Right renal pelvis (tissue), 4 donors: ENCODE measurements around the gene GGTLC2. TPM values are rescaled to one million over a fixed set of nuclear protein-coding genes. Genes with fewer than 3 reads are reported as not detected.
"Not testable (repeated sequence)": the region's sequence is repeated elsewhere in the genome, so short reads cannot be mapped to it uniquely, and the experiment has no call there.

Experiments used
- DNase-seq, 4 donors: peaks; one replicate each; pipeline ENCODE4 v3.0.0-alpha.2; 2013; ENCODE audit warnings: low read depth in 4 of 4, low spot score in 3 of 4, missing footprints in 1 of 4
- polyA plus RNA-seq, 4 donors: library from polyadenylated mRNA; unstranded; fragments of 120-200 nt; gene quantifications; one replicate each; pipeline ENCODE4 v1.2.1, GENCODE V29; 2013; ENCODE audit not compliant: insufficient read length in 4 of 4

GGTLC2 gene
- under 1 TPM in 1 of 4 donors, not detected in 3; 0.18 TPM for polyA plus RNA-seq

GRCh38 chr22:22644314-22644713, at the start of gene GGTLC2:
Gene GGTLC2, plus strand, starts transcription at chr22:22644614. Its CDS starts 1,732 bp downstream, at chr22:22646346.
- DNase-seq, result not testable (repeated sequence)

- no peak for DNase-seq
Observed at GRCh38 chr22:22595001-22595835, 49.2 kb upstream of the GGTLC2 start.

GRCh38 chr22:22598144-22598543, 46.3 kb upstream of the GGTLC2 start:
- no peak for DNase-seq

- DNase-seq, result no peak
Observed at GRCh38 chr22:22599248-22599647, 45.2 kb upstream of the GGTLC2 start.

GRCh38 chr22:22600531-22601261, 43.7 kb upstream of the GGTLC2 start:
- DNase-seq, result no peak

GRCh38 chr22:22603470-22603947, 40.9 kb upstream of the GGTLC2 start:
- no peak for DNase-seq

GRCh38 chr22:22604326-22605073, 39.9 kb upstream of the GGTLC2 start:
- DNase-seq, result no peak

GRCh38 chr22:22605074-22605404, 39.4 kb upstream of the GGTLC2 start:
- DNase-seq, result no peak

- not testable (repeated sequence) for DNase-seq
Observed at GRCh38 chr22:22608022-22608421, 36.4 kb upstream of the GGTLC2 start.

GRCh38 chr22:22609291-22609690, 35.1 kb upstream of the GGTLC2 start:
- no peak for DNase-seq

- no peak for DNase-seq
Observed at GRCh38 chr22:22612516-22612915, 31.9 kb upstream of the GGTLC2 start.

GRCh38 chr22:22614065-22614464, 30.3 kb upstream of the GGTLC2 start:
- DNase-seq, result no peak

GRCh38 chr22:22616636-22617035, 27.8 kb upstream of the GGTLC2 start:
- no peak for DNase-seq

- no peak for DNase-seq
Observed at GRCh38 chr22:22618448-22618847, 26.0 kb upstream of the GGTLC2 start.

- no peak for DNase-seq
Observed at GRCh38 chr22:22618923-22619322, 25.5 kb upstream of the GGTLC2 start.

- DNase-seq, result no peak
Observed at GRCh38 chr22:22619765-22620414, 24.5 kb upstream of the GGTLC2 start.

- not testable (repeated sequence) for DNase-seq
Observed at GRCh38 chr22:22628546-22629495, 15.6 kb upstream of the GGTLC2 start.

GRCh38 chr22:22631223-22631652, 13.2 kb upstream of the GGTLC2 start:
- DNase-seq, result peak in 3 of 4 donors; percentile 35 to 44 (median 36)

GRCh38 chr22:22632226-22632625, 12.2 kb upstream of the GGTLC2 start:
- not testable (repeated sequence) for DNase-seq
